SK-N-SH treated with all-trans-retinoic acid at 6 μM for 48 hours (cell line): ENCODE results near the gene ABCC3.

Experiments used
- ATAC-seq: fragments of 200-7000 bp; cut with Tn5 transposase; 3 replicates; pipeline ENCODE4 v1.9.1; 2020; ENCODE audit warnings: mild to moderate bottlenecking, moderate library complexity
- BACH2 ChIP-seq: fragments of 250-450 bp; sonication (Bioruptor Pico); IDR thresholded peaks from 2 replicates; pipeline ENCODE4 v1.9.0; 2021; ENCODE audit warnings: mild to moderate bottlenecking, borderline replicate concordance
- CREB5 ChIP-seq: fragments of 250-450 bp; sonication (Bioruptor Pico); IDR thresholded peaks from 2 replicates; pipeline ENCODE4 v1.5.1; 2020; ENCODE audit warnings: low read depth, mild to moderate bottlenecking, moderate library complexity
- CSDC2 ChIP-seq: fragments of 250-450 bp; sonication (Bioruptor Pico); IDR thresholded peaks from 2 replicates; pipeline ENCODE4 v1.5.0; 2020; ENCODE audit warnings: mild to moderate bottlenecking, moderate library complexity
- CSRNP3 ChIP-seq: fragments of 250-450 bp; sonication (Bioruptor Pico); IDR thresholded peaks from 2 replicates; pipeline ENCODE4 v1.5.1; 2021; ENCODE audit warnings: mild to moderate bottlenecking, moderate library complexity
- GLIS3 ChIP-seq: fragments of 250-450 bp; sonication (Bioruptor Pico); IDR thresholded peaks from 2 replicates; pipeline ENCODE4 v1.5.0; 2020; ENCODE audit warnings: mild to moderate bottlenecking, moderate library complexity
- ISL1 ChIP-seq: fragments of 250-450 bp; sonication (Bioruptor Pico); IDR thresholded peaks from 2 replicates; pipeline ENCODE4 v2.1.2; 2022; ENCODE audit warnings: mild to moderate bottlenecking, moderate library complexity
- OSR1 ChIP-seq: fragments of 250-450 bp; sonication (Bioruptor Pico); IDR thresholded peaks from 2 replicates; pipeline ENCODE4 v1.8.0; 2022; ENCODE audit warnings: moderate library complexity, mild to moderate bottlenecking, inconsistent platforms
- PATZ1 ChIP-seq: fragments of 250-450 bp; sonication (Bioruptor Pico); IDR thresholded peaks from 2 replicates; pipeline ENCODE4 v1.8.0; 2020; ENCODE audit warnings: mild to moderate bottlenecking, moderate library complexity, borderline replicate concordance
- POU6F1 ChIP-seq: fragments of 250-450 bp; sonication (Bioruptor Pico); IDR thresholded peaks from 2 replicates; pipeline ENCODE4 v1.8.0; 2021; ENCODE audit warnings: low read depth, mild to moderate bottlenecking, moderate library complexity, borderline replicate concordance
- PPARA ChIP-seq: fragments of 250-450 bp; sonication (Bioruptor Pico); IDR thresholded peaks from 2 replicates; pipeline ENCODE4 v1.5.0; 2020; ENCODE audit warnings: mild to moderate bottlenecking, borderline replicate concordance
- SNAI2 ChIP-seq: fragments of 250-450 bp; sonication (Bioruptor Pico); IDR thresholded peaks from 2 replicates; pipeline ENCODE4 v1.5.0; 2020; ENCODE audit warnings: mild to moderate bottlenecking, moderate library complexity
- TCF4 ChIP-seq: fragments of 250-450 bp; sonication (Bioruptor Pico); IDR thresholded peaks from 2 replicates; pipeline ENCODE4 v1.8.0; 2021; ENCODE audit warnings: mild to moderate bottlenecking, moderate library complexity, borderline replicate concordance
- TOX ChIP-seq: fragments of 250-450 bp; sonication (Bioruptor Pico); IDR thresholded peaks from 2 replicates; pipeline ENCODE4 v1.8.0; 2021; ENCODE audit warnings: mild to moderate bottlenecking, moderate library complexity, borderline replicate concordance
- TSHZ2 ChIP-seq: fragments of 250-450 bp; sonication (Bioruptor Pico); IDR thresholded peaks from 2 replicates; pipeline ENCODE4 v1.5.0; 2020; ENCODE audit warnings: mild to moderate bottlenecking, moderate library complexity
- ZC3H10 ChIP-seq: fragments of 250-450 bp; sonication (Bioruptor Pico); IDR thresholded peaks from 2 replicates; pipeline ENCODE4 v1.5.1; 2021; ENCODE audit warnings: mild to moderate bottlenecking, moderate library complexity
- ZFP3 ChIP-seq: fragments of 250-450 bp; sonication (Bioruptor Pico); IDR thresholded peaks from 2 replicates; pipeline ENCODE4 v1.5.0; 2020; ENCODE audit warnings: mild to moderate bottlenecking, moderate library complexity
- ZFP30 ChIP-seq: fragments of 450-650 bp; formaldehyde crosslinking; IDR thresholded peaks from 2 replicates; pipeline ENCODE4 v1.5.0; 2022; ENCODE audit warnings: mild to moderate bottlenecking, moderate library complexity
- ZNF565 ChIP-seq: fragments of 450-650 bp; formaldehyde crosslinking; conservative IDR thresholded peaks from 2 replicates; pipeline ENCODE4 v1.5.0; 2020; ENCODE audit warnings: low read depth, mild to moderate bottlenecking, moderate library complexity
- ZNF70 ChIP-seq: fragments of 450-650 bp; formaldehyde crosslinking; IDR thresholded peaks from 2 replicates; pipeline ENCODE4 v1.5.0; 2020; ENCODE audit warnings: mild to moderate bottlenecking, moderate library complexity
- ZNF8 ChIP-seq: fragments of 450-650 bp; formaldehyde crosslinking; IDR thresholded peaks from 2 replicates; pipeline ENCODE4 v1.5.0; 2020; ENCODE audit warnings: mild to moderate bottlenecking, moderate library complexity

ABCC3 gene

GRCh38 chr17:50589095-50589705, 45.5 kb upstream of the ABCC3 start:
- TF ChIP-seq CSDC2 (no peak), ZNF8 (CRISPR knock-in tag) (no peak), ZFP3 (CRISPR knock-in tag) (no peak), BACH2 (no peak), OSR1 (CRISPR knock-in tag) (no peak), TCF4 (no peak), ISL1 (CRISPR knock-in tag) (no peak), GLIS3 (CRISPR knock-in tag) (no peak), ZC3H10 (CRISPR knock-in tag) (no peak)
- TF ChIP-seq, all 23 proteins: peak for 0

GRCh38 chr17:50590946-50591737, 43.5 kb upstream of the ABCC3 start:
- no peak for ATAC-seq
- TF ChIP-seq OSR1 (CRISPR knock-in tag) (no peak), CREB5 (CRISPR knock-in tag) (no peak), BACH2 (no peak), CSDC2 (no peak), ZNF70 (no peak), SNAI2 (CRISPR knock-in tag) (no peak), PATZ1 (no peak), ISL1 (CRISPR knock-in tag) (no peak), GLIS3 (CRISPR knock-in tag) (no peak), CSRNP3 (CRISPR knock-in tag) (no peak), ZNF565 (CRISPR knock-in tag) (no peak)

More at GRCh38 chr17:50589095-50589705, 45.5 kb upstream of the ABCC3 start:
- no peak; the same call in 2 of the 3 replicates for ATAC-seq

- TF ChIP-seq TSHZ2 (CRISPR knock-in tag) (no peak), TCF4 (no peak), PATZ1 (no peak), TOX (CRISPR knock-in tag) (no peak), ZFP3 (CRISPR knock-in tag) (no peak), CSRNP3 (CRISPR knock-in tag) (no peak), CREB5 (CRISPR knock-in tag) (no peak), ZNF70 (no peak), OSR1 (CRISPR knock-in tag) (no peak), POU6F1 (CRISPR knock-in tag) (no peak), BACH2 (no peak), ZNF8 (CRISPR knock-in tag) (no peak), ZFP30 (CRISPR knock-in tag) (no peak), PPARA (CRISPR knock-in tag) (no peak), SNAI2 (CRISPR knock-in tag) (no peak), ZNF565 (CRISPR knock-in tag) (no peak), CSDC2 (no peak), ZC3H10 (CRISPR knock-in tag) (no peak), ISL1 (CRISPR knock-in tag) (no peak)
- peak; percentile 45 for ATAC-seq
These were observed 41.4 kb upstream of the ABCC3 start for GRCh38 chr17:50593321-50593720.
